ENCODE results near the gene SLC12A9.

DNA sequence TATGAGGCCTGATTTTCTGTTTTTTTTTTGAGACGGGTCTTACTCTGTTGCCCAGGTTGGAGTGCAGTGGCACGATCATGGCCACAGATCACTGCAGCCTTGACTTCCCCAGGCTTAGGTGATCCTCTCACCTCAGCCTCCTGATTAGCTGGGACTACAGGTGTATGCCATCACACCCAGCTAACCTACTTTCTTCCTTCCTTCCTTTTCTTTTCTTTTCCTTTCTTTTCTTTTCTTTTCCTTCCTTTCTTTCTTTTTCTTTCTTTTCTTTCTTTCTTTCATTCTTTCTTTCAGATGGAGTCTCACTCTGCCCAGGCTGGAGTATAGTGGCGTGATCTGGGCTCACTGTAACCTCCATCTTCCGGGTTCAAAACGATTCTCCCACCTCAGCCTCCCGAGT lies 26.2 kb downstream of the SLC12A9 start:
- TF ChIP-seq, protein P1, sequence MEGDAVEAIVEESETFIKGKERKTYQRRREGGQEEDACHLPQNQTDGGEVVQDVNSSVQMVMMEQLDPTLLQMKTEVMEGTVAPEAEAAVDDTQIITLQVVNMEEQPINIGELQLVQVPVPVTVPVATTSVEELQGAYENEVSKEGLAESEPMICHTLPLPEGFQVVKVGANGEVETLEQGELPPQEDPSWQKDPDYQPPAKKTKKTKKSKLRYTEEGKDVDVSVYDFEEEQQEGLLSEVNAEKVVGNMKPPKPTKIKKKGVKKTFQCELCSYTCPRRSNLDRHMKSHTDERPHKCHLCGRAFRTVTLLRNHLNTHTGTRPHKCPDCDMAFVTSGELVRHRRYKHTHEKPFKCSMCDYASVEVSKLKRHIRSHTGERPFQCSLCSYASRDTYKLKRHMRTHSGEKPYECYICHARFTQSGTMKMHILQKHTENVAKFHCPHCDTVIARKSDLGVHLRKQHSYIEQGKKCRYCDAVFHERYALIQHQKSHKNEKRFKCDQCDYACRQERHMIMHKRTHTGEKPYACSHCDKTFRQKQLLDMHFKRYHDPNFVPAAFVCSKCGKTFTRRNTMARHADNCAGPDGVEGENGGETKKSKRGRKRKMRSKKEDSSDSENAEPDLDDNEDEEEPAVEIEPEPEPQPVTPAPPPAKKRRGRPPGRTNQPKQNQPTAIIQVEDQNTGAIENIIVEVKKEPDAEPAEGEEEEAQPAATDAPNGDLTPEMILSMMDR (conservative IDR thresholded peaks at IDR 0.05; ENCODE audit: low read length): no peak
- no peak for TF ChIP-seq EZH2phosphoT487 (IDR thresholded peaks at IDR 0.05; ENCODE audit: borderline replicate concordance)

Data from Loucy (cell line).